ENCODE data around the gene PLIN3.
"Not testable (repeated sequence)": the region's sequence is repeated elsewhere in the genome, so short reads cannot be mapped to it uniquely, and the experiment has no call there.

The PLIN3 gene

DNA sequence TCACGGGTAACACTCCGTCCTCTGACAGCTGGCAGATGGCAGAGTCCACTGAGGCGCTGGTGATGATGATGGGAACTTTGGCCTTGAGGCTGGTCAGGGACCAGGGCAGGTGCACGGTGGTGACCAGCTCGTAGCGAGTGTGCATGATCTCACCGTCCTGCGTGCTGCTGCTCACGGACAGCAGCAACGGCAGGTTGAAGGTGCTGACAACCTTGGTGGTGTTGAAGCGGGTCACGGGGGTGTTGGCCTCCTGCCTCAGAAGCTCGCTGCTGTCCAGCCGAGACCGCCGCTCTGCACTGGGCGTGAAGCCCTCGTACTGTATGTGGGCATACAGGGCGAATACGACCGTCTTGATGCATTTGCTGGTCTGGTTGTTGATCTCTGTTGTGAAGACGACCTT, 23.6 kb upstream of the PLIN3 start:
- DNase-seq = no peak

DNA sequence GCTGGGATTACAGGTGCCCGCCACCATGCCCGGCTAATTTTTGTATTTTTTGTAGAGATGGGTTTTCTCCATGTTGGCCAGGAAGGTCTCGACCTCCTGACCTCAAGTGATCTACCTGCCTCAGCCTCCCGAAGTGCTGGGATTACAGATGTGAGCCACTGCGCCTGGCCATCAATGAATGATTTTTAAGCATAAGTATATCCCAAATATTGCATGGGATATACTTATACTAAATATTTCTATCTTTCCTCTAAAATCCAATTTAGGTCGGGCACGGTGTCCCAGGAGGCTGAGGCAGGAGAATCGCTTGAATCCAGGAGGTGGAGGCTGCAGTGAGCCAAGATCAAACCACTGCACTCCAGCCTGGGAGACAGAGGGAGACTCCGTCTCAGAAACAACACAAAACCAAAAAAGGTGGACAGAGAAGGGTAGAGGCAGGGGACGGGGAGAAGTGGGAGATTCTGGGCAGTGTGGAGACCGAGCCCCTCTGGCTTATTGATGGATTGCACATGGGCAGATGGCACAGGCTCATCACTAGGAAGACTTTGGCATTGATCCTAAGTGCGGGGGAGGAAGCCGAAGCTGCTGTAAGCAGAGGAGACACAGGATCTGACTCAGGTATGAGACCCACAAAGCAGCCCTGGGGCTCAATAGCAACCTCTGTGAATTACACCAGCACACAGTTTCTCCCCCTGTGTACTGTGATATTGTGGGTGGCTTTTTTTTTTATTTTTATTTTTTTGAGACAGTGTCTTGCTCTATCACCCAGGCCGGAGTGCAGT, 21.8 kb upstream of the PLIN3 start:
- DNase-seq = peak; percentile 69

DNA sequence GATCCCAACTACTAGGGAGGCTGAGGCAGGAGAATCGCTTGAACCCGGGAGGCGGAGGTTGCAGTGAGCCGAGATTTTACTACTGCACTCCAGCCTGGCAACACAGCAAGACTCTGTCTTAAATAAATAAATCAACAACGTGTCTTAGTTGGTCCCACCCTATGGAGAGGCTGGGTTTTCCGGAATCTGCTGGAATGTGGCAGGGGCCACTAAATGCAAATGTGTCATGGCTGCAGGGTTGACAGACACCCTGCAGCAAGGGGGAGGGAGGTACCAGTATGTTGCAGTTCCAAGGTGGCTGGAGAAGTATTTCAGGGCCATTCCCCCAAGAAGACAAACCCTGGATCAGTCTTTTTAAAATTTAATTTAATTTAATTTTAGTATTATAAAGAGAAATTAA, 20.3 kb upstream of the PLIN3 start:
- not testable (repeated sequence) for DNase-seq

DNA sequence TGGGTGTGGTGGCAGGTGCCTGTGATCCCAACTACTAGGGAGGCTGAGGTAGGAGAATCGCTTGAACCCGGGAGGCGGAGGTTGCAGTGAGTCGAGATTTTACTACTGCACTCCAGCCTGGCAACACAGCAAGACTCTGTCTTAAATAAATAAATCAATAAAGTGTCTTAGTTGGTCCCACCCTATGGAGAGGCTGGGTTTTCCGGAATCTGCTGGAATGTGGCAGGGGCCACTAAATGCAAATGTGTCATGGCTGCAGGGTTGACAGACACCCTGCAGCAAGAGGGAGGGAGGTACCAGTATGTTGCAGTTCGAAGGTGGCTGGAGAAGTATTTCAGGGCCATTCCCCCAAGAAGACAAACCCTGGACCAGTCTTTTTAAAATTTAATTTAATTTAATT, 17.5 kb upstream of the PLIN3 start:
- DNase-seq = not testable (repeated sequence)

DNA sequence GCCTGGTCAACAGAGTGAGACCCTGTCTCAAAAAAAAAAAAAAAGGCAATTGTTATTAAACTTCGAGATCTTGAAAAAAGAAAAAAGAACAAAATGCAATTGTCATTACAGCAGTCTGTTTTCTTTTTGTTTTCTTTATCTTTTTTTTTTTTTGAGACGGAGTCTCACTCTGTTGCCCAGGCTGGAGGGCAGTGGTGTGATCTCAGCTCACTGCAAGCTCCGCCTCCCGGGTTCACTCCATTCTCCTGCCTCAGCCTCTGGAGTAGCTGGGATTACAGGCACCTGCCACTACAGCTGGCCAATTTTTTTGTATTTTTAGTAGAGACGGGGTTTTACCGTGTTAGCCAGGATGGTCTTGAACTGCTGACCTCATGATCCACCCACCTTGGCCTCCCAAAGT, 15.4 kb upstream of the PLIN3 start:
- not testable (repeated sequence) for DNase-seq

DNA sequence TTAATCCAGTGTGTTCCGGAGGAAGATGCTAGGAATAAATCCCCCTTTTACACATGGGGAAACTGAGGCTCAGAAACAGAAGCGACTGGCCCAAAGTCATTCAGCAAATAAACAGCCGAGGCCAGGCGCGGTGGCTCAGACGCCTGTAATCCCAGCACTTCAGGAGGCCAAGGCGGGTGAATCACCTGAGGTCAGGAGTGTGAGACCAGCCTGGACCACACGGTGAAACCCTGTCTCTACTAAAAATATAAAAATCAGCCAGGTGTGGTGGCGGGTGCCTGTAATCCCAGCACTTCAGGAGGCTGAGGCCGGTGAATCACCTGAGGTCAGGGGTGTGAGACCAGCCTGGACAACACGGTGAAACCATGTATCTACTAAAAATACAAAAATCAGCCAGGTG, 11.6 kb upstream of the PLIN3 start:
- no peak for DNase-seq

DNA sequence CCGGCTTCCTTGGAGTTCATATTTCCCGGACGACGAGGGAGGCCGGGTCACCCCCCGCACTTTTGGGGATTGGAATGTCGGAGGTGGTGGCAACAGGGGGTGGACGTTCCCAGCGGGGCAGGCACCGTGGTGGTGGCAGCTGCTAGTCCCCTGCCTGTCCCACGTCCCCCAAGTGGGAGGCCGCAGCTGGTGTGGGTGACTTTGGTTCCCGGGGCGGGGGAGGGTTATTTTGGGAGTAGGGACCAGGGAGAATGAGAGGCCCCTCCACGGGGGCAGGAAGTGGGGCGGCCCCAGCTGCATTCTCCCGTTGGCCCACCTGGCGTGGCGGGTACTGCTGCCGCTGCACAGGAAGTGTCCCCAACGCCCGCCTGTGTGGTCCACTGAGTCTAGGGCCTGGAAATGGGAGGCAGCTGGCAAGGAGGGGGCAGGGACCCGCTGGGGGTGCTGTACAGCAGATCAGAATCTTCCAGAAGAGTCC, 11.1 kb upstream of the PLIN3 start:
- no peak for DNase-seq

DNA sequence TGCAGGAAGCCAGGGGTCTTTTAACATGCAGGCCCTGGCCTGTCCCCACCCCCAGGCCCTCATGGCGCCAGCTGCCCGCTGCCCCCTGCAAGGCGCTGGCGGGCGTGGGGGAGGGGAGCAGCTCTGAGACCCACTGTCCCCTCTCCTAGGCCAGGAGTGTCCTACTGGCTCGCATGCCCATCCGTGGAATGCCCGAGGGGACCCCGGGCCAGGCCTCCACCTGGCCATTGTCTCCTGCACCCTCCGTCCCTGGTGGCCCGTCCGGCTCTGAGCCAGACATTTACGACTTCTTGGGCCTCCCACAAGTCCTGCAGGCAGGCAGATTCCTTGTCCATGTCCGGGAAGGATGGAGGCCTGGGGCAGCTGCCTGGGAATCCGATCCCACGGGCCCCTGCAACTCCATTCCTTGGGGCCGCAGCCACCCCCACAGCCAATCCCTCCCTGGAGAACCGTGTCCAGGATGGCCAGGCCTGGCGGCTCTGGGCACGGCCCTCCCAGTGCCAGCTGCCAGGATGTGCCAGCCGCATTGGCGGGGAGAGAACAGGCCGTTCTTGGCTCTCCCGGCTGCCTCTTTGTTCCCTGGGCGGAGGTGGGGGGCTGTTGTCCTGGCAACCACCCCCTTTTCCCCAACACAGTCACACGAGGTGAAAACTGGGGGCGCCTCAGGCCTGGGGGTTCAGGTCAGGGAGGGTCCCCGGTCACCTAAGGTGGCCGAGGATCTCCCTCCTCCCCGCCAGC, 10.5 kb upstream of the PLIN3 start:
- no peak for DNase-seq

DNA sequence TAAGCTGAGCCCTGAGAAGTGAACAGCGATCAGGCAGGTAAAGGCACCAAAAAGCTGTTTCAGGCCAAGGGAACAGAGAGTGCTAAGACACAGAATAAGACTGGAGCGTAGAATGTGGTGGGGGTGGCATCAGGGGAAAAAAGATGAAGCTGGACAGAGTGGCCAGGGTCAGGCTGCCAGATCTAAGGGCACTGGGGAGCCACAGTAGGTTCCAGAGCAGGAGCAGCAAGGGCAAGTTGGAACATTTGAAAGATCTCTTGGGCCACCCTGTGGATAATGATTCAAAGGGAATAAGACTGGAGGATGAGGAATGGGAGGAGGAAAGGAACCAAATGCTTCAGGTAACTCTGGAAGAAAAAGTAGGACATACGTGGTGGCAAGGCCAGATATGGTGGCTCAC, 6.5 kb upstream of the PLIN3 start:
- DNase-seq = no peak

DNA sequence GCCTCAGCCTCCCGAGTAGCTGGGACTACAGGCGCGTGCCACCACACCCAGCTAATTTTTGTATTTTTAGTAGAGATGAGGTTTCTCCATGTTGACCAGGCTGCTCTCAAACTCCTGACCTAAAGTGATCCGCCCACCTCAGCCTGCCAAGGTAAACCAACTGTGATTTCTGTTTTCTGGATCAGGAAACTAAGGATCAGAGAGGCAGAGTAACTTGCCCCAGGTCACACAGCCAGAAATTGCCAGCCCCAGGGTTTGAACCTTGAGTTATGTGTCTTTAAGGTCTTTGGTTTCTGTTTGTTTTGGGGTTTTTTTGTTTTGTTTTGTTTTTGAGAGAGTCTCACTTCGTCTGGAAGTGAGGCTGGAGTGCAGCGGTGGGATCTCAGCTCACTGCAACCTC, 4.2 kb upstream of the PLIN3 start:
- DNase-seq = no peak

DNA sequence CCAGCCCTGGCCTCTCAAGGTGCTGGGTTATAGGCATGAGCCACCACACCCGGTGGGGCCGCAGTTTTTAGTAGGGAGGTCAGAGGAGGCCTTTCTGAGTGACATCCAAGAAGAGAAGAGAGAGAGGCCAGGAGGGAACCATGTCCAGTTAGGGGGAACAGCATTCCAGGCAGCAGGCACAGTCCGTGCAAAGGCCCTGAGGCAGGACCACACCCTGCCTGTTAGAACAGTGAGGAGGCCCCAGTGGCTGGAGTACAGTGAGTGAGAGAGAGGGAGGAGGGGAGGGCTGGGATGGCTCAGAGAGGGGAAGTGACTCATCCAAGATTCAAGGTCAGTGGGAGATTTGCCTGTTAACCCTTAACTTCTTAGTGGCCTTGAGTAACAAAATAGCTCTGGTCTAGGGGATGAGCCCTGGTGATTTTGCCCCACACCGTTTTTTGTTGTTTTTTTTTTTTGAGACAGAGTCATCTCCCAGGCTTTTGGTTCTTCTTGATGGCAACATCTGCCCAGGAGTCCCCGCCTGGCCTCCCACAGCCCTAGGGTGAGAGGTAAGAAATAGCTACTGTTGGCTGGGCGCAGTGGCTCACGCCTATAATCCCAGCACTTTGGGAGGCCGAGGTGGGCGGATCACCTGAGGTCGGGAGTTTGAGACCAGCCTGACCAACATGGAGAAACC, 2.7 kb upstream of the PLIN3 start:
- peak; percentile 90 for DNase-seq

DNA sequence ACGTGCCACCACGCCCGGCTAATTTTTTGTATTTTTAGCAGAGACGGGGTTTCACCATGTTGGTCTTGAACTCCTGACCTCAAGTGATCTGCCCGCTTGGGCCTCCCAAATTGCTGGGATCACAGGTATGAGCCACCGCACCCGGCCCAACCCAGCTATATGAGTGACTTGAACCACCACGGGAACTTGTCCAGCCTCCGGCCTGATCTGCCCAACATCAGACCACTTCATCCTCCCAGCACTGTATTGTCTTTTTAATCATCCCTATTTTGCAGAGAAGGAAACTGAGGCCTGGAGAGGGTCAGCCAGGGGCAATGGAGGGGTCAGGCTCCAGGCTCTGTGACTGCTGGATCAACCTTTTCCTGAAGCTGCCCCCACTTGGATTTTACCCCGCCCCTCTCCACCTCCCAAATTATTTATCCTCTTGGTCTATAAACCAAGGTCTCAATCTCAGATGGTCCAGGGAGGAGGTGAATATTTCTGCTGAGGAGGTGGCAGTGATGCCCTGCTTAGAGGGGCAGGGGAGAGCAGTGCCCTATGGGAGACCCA, 893 bp upstream of the PLIN3 start:
- no peak for DNase-seq

DNA sequence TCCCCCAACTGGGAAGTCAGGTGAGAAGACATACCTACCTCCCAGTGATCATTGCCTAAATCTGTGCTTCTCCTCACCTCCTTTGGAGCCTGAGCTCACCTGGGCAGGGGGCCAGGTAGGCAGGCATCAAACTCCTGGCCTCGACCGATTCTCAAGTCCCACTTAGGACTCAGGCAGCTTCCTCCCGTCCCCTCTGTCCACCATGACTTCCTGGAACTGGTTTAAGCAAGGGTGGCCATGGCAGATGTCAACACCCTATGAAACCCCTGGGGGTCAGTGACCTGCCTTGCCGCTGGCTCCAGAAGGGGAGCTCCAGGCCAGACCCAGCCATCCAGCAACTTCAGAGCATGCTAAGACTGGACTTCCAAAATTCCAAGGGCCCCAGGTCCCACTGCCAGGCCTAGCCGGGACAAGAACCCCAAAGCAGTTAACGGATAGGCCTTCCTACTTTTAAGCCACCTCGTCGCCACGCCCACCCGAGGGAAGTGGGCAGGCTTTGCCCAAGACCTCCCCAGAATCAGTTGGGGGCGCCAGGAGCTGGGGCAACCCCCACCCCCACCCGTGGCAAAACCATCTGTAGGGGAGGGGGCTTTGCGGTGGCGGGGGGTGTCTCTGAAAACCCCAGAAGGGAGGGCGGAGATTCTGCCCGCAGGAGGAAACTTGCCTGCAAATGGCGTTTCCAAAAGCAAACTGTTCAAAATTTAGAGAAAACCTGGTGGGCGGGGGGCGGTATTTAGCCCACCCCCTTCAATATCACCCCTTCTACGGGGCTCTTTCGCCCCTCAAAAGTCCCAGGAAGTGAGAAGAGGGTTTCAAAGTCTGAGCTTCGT, 657 bp downstream of the PLIN3 start:
- DNase-seq = peak; percentile 38

DNA sequence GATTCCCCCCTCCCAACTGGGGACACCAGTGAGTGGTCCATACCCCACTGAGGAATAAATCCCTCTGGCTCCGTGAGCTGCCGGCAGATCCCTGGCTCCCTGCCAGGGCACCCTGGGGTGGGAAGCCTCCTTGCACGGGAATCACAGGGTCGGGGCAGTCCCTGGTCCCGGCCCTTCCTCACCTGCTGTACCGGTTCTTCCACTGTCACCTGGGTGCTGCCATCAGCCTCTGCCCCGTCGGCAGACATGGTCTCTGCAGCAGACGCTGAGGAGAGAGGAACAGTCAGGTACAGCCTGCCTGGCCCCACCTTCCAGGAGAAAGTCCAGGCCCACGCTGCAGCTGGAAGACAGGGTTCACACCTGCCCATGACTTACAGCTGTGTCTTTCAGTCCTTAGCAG, 6.3 kb downstream of the PLIN3 start:
- DNase-seq = no peak

DNA sequence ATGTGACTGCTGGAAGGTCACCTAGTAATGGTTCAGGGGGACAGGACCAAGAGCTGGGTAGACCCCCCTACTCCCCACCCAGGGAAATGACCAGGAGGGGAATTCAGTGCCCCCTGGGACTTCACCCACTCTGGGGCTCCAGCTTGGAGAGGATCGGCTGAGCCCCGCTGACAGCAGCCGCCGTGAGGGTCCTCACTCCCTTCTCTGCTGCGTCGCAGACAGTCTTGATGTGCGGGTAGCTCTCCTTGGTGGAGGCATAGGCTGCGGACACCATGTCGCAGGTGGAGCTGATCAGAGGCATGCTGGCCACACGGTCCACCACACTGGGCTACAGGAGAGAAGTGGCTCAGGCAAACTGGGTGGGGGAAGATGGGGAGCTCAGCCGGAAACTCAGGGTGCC, 7.8 kb downstream of the PLIN3 start:
- no peak for DNase-seq

DNA sequence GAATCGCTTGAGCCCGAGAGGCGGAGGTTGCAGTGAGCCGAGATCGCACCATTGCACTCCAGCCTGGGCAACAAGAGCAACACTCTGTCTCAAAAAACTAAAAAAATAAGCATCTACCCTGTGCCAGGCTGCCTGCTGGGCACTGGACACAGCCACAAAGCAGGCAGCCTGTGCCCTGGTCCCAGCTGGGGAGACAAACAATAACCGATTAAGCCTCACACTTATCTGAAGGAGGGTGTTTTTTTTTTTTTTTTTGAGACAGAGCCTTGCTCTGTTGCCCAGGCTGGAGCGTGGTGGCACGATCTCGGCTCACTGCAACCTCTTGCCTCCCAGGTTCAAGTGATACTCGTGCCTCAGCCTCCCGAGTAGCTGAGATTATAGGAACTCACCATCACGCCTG, 11.0 kb downstream of the PLIN3 start:
- DNase-seq = not testable (repeated sequence)

DNA sequence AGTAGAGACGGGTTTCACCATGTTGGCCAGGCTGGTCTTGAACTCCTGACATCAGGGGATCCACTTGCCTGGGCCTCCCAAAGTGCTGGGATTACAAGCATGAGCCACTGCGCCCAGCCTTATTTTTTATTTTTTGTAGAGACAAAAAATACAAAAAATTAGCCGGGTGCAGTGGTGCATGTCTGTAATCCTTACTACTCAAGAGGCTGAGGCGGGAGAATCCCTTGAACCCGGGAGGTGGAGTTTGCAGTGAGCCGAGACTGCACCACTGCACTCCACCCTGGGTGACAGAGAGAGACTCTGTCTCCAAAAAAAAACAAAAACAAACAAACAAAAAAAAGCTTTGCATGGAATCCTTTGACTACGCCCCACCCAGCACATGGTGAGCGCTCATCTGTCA, 14.0 kb downstream of the PLIN3 start:
- not testable (repeated sequence) for DNase-seq

DNA sequence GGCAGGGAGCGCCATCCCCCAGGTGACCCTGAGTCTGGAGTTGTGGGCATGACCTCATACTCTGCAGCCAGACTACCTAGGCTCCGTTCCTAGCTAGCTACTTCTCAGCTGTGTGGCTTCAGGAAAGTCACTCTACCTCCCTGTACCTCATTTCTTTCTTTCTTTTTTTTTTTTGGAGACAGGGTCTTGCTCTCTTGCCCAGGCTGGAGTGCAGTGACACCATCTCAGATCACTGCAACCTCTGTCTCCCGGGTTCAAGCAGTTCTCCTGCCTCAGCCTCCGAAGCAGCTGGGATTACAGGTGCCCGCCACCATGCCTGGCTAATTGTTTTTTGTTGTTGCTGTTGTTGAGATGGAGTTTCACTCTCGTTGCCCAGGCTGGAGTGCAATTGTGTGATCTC, 15.0 kb downstream of the PLIN3 start:
- DNase-seq = no peak

DNA sequence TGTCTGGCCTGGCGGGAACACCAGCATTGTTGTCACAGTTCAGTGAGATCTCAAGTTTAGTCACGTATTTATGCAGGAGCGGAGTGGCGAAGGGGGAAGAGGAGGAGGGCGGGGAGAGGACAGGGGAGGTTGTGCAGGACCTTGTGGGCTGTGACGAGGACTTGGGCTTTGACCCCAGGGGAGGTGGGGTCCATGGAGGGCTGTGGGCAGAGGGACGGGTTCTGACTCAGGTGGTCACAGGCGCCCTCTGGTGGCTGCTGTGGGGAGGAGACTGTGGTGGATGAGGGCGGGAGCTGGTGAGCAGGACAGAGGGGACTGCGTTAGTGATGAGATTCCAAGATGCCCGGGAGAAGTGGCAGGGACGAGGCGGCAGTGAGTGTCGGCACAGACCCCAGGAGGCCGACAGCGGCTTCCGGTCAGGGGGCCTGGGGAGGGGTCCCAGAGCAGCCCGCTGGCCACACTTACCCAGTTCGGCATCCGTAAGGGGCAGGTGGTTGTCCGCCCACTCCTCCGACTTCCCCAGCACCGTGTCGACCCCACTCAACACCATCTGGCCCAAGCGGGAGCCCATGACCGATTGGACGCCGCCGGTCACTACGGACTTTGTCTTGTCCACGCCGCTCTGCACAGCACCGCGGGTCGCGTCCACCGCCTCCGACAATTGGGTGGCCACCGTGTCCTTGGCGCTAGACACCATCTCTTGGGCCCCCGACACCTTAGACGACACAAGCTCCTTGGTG, 15.7 kb downstream of the PLIN3 start:
- peak; percentile 47 for DNase-seq

DNA sequence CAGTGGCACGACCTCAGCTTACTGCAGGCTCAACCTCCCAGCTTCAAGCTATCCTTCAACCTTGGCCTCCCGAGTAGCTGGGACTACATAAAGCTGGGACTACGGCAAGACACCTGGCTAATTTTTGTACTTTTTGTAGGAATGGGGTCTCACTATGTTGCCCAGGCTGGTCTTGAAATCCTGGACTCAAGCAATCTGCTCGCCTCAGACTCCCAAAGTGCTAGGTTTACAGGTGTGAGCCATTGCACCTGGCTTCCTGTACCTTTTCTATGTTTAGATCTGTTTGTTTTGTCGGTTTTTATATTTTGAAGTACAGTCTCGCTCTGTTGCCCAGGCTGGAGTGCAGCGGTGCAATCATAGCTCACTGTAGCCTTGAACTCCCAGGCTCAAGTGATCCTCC, 18.4 kb downstream of the PLIN3 start:
- DNase-seq = no peak

DNA sequence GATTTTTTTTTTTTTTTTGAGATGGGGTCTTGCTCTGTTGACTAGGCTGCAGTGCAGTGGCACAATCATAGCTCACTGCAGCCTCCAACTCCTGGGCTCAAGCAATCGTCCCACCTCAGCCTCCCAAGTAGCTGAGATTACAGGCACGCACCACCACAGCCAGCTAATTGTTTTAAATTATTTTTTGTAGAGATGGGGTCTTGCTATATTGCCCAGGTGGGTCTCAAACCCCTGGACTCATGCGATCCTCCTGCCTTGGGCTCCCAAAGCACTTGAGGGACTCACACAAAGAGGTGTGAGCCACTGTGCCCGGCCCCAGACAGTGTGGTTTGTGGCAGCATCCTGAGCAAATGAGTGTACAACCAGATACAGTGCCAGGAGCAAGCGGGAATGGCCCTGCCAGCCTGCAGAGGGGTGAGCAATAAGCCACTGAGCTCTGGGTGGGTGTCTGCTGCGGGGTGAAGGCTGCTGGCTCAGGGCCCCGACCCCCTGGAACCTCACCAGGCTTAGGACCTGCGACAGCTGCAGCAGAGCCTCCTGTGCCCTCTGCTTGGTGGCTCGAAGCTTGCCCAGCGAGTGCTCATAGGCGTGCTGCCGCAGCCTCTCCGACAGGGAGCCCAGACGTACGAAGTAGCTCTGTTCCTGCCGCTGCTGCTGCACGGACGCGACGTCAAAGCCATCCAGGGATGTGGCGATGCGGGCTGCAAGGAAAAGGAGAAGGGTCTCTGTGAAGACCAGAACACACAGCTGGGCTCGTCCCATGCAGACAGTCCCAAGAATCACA, 20.1 kb downstream of the PLIN3 start:
- no peak for DNase-seq

All from fibroblast of skin of abdomen (primary cell).